Stimulated activated CD4-positive, alpha-beta T cell treated with anti-CD3 and anti-CD28 coated beads, Interleukin-1b, Interleukin-23, amount 100 ng/mL, for 1 hour (primary cell): ENCODE data around the gene COG5.
"Not testable (repeated sequence)": the region's sequence is repeated elsewhere in the genome, so short reads cannot be mapped to it uniquely, and the experiment has no call there.

Experiments
- DNase-seq, 2 donors: peaks; one replicate each; pipeline ENCODE4 v3.0.0-alpha.2; 2020; ENCODE audit warnings: low read depth in 2 of 2

The COG5 gene

DNA sequence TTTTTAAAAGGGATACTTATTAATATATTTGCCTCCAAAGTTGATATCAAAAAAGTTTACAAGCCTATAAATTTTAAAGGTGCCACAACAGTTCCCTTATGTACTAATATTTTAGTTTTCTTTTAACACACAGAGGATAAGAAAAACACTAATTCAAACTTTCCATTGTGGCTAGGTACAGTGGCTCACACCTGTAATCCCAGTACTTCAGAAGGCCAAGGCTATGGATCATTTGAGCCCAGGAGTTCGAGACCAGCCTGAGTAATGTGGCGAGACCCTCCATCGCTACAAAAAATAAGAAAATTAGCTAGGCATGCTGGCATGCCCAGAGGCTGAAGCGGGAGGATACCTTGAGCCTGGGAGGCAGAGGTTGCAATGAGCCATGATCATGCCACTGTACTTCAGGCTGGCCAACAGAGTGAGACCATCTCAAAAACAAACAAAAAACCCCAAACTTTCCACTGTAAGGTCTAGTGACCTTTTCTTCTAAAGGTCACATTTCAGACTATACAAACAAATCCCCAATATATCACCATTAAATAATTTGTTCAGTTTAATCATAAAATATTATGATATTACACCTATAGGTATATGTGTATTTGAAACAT, 287.4 kb downstream of the COG5 start:
- no peak for DNase-seq

DNA sequence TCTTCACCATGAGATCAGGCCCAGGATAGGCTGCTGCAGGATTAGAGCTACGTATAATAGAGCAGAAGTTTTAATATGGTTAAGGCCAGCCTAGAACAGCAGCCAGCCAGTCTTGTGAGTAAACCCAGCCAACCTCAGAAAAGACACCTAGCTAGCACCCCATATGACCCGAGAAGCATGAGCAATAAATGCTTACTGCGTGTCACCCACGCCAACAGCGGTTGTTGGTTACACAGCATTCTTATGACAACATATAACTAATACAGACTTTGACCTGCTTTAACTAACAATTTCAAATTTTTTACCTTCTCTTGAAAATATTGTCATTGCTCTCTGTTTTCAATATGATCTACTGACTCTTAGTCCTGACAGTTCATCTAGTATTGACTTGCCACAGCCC, 289.2 kb downstream of the COG5 start:
- no peak for DNase-seq

- DNase-seq, result no peak
Measured at GRCh38 chr7:107269790-107270189, 293.9 kb downstream of the COG5 start.

- DNase-seq, result no peak
Measured at GRCh38 chr7:107268594-107268993, 295.1 kb downstream of the COG5 start.

DNA sequence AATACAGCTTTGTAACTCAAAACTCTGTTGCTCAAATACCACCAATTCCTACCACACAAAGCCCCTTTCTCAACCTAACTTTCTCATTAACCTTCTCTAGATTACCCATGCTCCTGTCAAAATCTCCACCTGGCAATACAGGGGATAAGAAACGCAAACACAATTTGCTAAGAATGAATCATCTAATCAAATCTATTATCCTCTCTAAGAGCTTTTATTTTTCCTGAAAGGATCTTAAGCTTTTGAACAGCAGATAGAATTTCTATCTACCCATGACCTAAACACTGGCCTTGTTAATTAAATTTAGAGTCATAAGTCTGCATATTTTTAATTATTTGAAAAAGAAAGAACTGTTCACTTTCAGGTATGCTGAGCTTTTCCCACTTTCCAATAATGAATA, 296.6 kb downstream of the COG5 start:
- no peak for DNase-seq

DNA sequence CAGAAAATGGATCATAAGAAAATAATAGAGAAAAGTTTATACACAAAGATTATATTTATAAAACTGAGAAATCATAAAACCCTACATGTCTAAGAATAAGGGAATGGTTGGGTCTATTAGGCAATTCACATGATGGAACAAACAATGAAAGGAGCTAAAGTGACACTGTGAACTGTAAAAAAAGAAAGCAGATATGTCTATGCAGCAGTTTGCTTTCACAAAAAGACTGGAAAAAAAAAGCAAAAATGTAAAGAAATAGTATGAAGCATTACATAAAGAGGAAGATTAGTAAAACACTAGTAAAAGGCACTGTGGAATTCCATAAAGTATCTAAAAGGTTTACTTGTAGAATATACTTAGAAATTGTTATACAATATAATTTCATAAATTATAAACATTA, 299.0 kb downstream of the COG5 start:
- DNase-seq, result no peak

GRCh38 chr7:107262857-107263256, 300.9 kb downstream of the COG5 start:
- no peak for DNase-seq

GRCh38 chr7:107258737-107259136, 305.0 kb downstream of the COG5 start:
- no peak for DNase-seq

GRCh38 chr7:107255602-107256001, 308.1 kb downstream of the COG5 start:
- no peak for DNase-seq

DNA sequence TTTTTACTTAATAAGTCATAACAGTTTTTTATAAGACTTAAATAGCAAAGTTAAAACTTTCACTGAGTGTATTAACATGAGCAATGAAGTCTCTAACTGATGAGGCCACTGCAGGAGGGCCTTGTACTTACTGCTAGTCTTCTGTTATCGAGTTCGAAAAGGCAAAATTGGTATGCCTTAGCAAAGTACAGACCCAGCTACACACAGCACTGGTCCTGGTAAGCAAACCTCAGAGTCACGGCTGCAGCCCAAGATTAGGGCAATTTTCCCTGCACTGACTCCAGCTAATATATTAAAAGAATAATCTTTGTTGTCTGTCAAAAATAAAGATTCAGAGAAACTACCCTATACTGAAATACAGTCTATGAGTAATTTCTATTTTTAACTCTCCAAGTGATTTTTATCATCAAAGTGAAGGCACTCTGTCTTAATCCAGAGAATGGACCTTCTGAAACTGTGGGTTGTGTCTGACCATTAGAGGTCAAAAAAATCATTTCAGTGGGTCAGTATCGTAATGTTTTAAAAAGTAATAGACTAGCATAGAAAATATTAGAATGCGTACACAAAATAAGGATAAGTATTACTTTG, 309.2 kb downstream of the COG5 start:
- no peak for DNase-seq

DNA sequence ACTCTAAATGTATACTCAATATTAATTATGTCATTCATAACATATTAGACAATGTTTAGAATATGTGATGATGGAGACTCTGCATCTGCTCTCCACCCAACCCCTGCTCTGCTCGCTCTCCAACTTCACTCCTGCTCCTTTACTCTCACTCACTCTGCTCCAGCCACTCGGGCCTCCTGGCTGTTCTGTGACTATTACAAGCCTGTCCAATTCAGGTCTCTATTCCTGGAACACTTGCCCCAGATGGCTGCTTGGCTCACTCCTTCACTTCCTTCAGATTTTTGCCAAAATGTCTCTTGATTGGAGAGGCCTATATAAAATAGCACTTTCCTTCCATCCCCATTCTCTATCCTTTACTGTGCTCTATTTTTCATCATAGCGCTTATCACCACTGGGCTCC, 310.1 kb downstream of the COG5 start:
- DNase-seq, result no peak

GRCh38 chr7:107251963-107252362, 311.8 kb downstream of the COG5 start:
- DNase-seq, result no peak

GRCh38 chr7:107248551-107249316, 315.0 kb downstream of the COG5 start:
- DNase-seq, result no peak

GRCh38 chr7:107246836-107247235, 316.9 kb downstream of the COG5 start:
- not testable (repeated sequence) for DNase-seq

DNA sequence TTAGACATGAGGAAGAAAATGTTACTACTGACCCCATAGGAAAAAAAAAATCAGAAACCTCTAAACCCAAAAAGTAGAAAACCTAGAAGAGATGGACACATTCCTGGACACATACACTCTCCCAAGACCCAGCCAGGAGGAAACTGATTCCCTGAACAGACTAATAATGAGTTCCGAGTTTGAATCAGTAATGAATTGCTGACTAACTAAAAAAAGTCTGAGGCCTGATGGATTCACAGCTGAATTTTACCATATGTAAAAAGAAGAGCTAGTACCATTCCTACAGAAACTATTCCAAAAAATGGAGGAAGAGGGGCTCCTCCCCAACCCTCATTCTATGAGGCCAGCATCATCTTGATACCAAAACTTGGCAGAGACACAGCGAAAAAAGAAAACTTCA, 319.1 kb downstream of the COG5 start:
- no peak for DNase-seq

DNA sequence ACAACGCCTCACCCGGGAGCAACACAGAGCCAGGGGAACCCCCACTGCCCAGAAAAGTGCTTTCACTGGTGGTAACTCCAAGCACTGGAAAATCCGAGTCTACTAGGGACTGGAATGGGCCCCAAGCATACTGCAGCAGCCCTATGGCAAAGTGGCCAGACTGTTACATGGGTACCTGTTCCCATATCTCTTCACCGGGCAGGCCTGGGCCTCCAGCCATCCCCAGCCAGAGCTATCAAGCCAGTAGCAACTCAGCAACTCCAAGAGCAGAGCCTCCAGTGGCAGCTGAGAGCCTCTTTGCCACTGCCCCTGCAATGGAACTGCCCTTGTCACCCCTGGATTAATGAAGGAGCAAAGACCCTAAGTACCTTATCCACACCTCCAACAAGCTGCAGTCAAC, 321.5 kb downstream of the COG5 start:
- DNase-seq, result no peak

DNA sequence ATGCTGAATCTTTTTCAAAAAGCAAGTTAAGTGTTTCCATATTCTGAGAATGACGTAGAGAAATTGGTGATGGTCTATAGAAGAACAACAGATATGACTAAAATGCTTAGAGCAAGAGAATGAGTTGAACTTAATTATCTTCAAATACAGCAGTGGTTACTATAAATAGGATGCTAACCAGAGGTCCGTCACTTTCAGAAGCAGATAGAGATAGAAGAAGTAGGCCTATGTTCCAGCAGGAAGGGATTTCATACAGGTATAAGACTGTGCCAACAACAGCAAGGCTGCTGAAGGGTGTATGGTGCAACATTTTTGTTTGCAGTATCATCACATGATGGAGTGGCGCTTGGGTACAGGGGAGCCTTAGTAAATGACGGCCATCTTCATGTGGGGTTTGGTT, 326.3 kb downstream of the COG5 start:
- no peak for DNase-seq

DNA sequence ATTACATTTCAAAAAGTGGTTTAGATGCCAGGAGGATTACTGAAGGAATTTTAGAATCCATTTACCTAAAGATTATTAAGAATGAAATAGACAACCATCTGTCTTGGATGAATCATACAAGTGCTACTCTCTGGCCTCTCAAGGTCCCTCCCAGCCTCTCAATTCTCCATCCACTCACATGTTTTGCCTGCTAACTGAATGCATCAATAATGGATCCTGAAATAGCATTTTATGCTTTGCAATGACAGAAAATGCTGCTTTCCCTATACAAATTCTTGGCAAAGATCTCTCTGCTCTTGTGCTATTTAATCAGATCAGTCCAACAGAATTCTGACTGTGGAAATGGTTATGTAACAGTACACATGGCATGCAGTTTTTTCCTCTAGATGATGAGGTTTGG, 326.9 kb downstream of the COG5 start:
- DNase-seq, result no peak

- DNase-seq, result no peak
Measured at GRCh38 chr7:107234436-107234835, 329.3 kb downstream of the COG5 start.

- no peak for DNase-seq
Measured at GRCh38 chr7:107233981-107234380, 329.7 kb downstream of the COG5 start.

DNA sequence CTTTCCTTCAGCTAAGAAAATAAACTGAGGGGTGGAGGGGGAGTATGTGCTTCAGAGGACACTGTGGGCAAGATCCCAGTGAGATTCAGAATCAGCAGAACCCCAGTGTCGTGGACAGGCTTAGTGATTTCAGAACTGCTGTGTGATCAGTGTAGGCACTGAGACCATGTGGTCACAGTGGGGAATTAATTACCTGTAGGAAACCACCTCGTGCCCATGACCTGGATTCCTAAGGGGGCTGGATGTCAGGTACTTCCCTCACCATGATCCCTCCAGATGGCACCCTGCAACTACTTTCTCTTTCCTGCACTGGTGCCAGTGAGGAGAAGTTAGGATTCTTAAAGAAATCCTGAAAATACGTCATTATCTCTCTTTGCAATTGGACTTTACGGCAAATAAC, 330.5 kb downstream of the COG5 start:
- DNase-seq, result no peak

DNA sequence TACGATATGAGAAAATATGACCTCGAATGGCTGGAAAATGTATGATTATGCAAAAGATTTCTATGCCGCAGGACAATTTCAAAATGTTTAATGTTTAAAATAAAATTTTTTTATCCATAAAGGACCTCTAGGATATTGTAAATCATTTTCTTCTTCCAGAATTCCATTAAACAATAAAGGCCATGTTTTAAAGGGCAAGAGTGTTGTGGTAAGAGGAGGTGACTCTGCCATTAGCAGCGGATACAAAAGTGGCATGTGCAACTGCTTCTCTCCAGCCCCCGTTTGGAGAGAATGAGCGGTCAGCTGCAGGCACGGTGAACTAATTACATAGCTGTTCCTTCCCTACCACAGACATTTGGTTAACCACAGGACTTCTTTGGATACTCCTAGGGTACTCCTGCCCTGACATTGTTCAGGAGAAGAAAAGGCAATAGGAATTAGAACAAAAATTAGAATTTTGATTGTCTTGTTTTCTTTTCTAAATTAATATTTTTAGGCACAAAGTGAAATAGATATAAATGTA, 331.1 kb downstream of the COG5 start:
- no peak for DNase-seq

DNA sequence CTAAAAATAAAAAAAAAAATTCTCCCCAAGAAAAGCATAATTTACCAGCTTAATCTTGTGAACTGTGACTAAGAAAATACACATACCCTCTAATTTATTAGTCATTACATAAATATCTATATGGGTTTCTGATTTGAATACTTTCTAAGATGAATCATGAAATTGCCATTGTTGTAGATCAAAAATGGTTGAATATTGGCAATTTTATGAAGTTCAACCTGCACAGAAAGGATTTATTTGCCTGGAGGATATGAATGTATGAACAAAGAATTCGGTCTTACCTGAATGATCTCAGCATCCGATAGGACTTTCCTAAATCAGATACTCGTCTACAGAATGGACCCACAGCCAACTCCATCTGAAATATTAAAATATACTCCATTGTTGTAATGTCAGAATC, 333.4 kb downstream of the COG5 start:
- DNase-seq, result no peak
